ENCODE measurements around the gene LBH.

- TF ChIP-seq CTCF (conservative IDR thresholded peaks at IDR 0.05; ENCODE audit: low read length) = no peak
- no peak for TF ChIP-seq EZH2phosphoT487 (IDR thresholded peaks at IDR 0.05; ENCODE audit: borderline replicate concordance, low read depth, low read length)
Measured at GRCh38 chr2:30243231-30243630, 11.9 kb downstream of the LBH start.

All from OCI-LY7 (cell line).